ENCODE data around the gene C1orf115. TPM values are rescaled to one million over a fixed set of nuclear protein-coding genes. Genes with fewer than 3 reads are reported as not detected.

C1orf115 gene
- total and polyA plus RNA-seq, 7 donors, result 3.9 to 197 (median 8.9) TPM

DNA sequence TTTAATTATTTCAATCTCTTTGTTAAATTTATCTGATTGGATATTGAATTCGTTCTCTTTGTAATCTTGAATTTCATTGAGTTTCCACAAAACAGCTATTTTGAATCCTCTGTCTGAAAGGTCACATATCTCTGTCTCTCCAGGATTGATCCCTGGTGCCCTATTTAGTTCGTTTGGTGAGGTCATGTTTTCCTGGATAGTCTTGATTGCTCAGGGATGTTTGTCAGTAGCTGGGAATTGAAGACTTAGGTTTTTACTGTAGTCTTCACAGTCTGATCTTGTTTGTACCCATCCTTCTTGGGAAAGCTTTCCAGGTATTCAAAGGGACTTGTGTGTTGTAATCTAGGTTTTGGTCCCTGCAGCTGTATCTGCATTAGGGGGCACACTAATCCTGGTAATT, 51.2 kb downstream of the C1orf115 start:
- 59 to 61% methylated on average over 2 of the region's 2 CpGs for WGBS, 2 donors
- Histone ChIP-seq H3K27ac (no peak overlapping the region), H3K4me1 (no peaks in the 10 kb centered on the region), H3K36me3 (no peaks in the 10 kb centered on the region), H3K9me3 (no peaks in the 10 kb centered on the region), H3K4me3 (no peak overlapping the region), H3K27me3 (no peaks in the 10 kb centered on the region)
- DNase-seq, result no peak
- intact Hi-C loops (cut with DNase I), result loop anchor here (10.0 kb wide), 1 partner anchor 217 kb away; the partner anchor contains the start of gene MARK1
- TF ChIP-seq POLR2AphosphoS5 (IDR thresholded peaks at IDR 0.05), result no peak
- TF ChIP-seq, protein P1, sequence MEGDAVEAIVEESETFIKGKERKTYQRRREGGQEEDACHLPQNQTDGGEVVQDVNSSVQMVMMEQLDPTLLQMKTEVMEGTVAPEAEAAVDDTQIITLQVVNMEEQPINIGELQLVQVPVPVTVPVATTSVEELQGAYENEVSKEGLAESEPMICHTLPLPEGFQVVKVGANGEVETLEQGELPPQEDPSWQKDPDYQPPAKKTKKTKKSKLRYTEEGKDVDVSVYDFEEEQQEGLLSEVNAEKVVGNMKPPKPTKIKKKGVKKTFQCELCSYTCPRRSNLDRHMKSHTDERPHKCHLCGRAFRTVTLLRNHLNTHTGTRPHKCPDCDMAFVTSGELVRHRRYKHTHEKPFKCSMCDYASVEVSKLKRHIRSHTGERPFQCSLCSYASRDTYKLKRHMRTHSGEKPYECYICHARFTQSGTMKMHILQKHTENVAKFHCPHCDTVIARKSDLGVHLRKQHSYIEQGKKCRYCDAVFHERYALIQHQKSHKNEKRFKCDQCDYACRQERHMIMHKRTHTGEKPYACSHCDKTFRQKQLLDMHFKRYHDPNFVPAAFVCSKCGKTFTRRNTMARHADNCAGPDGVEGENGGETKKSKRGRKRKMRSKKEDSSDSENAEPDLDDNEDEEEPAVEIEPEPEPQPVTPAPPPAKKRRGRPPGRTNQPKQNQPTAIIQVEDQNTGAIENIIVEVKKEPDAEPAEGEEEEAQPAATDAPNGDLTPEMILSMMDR (IDR thresholded peaks at IDR 0.05), result no peak
- TF ChIP-seq POLR2A (IDR thresholded peaks at IDR 0.05), result no peak
- no peak for TF ChIP-seq EP300 (IDR thresholded peaks at IDR 0.05)

DNA sequence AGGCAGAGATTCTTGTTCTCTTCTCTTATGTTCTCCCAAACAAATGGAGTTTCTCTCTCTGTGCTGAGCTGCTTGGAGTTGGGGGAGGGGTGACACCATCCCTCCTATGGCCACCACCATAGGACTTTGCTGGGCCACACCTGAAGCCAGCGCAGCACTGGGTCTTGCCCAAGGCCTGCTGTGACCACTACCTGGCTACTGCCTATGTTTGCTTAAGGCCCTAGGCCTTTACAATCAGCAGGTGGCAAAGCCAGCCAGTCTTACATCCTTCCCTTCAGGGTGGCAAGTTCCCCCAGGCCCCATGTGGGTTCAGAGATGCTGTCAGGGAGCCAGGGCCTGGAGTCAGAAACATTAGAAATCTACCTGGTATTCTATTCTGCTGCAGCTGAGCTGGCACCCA, 51.7 kb downstream of the C1orf115 start:
- Histone ChIP-seq H3K36me3 (no peaks in the 10 kb centered on the region), H3K9me3 (no peaks in the 10 kb centered on the region), H3K27me3 (no peaks in the 10 kb centered on the region), H3K4me1 (peaks cover 0 to under 1% (median 0%) of the 10 kb centered on the region in 4 donors), H3K4me3 (no peak overlapping the region), H3K27ac (no peak overlapping the region)
- WGBS, 2 donors, result 95% methylated on average over 1 of the region's 1 CpG
- TF ChIP-seq, protein P1 (IDR thresholded peaks at IDR 0.05), result no peak
- TF ChIP-seq POLR2AphosphoS5 (IDR thresholded peaks at IDR 0.05) (no peak), EP300 (IDR thresholded peaks at IDR 0.05) (no peak), POLR2A (IDR thresholded peaks at IDR 0.05) (no peak)
- DNase-seq, result no peak
- intact Hi-C loops (cut with DNase I), result loop anchor here (10.0 kb wide), 1 partner anchor 217 kb away; the partner anchor contains the start of gene MARK1

DNA sequence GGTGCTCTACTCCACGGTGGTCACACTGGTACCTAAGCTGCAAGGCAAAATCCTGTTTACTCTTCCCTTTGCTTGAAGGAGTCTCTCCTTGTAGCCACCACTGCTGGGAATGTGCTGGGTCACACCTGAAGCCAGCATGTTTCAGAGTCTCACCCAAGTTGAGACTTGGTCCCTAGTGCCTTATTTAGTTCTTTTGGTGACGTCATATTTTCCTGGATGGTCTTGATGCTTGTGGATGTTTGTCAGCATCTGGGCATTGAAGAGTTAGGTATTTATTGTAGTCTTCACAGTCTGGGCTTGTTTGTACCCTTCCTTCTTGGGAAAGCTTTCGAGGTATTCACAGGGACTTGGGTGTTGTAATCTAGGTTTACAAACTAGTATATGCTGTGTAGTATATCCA, 52.4 kb downstream of the C1orf115 start:
- WGBS, 2 donors, result 92 to 96% methylated on average over 3 of the region's 3 CpGs
- Histone ChIP-seq H3K27me3 (no peaks in the 10 kb centered on the region), H3K36me3 (no peaks in the 10 kb centered on the region)

DNA sequence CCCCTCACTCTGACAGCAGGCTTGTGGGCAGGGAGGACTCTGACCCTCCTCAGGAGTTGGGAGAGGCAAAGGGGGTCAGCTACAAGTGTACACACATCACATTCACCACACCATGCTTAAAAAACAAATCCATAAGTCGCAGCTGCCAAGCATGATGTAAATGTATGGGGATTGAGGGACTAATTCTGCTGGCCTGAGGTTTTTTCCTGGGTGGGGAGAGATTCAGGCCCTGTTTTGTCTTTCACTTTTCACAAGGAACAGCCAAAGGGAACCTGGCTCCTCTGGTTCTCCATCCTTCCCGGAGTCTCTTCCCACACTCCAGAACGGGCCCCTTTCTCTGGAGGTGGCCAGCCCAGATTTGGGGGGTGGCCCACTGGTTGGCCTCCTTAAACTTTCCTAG, 56.7 kb downstream of the C1orf115 start:
- no peaks in the 10 kb centered on the region for H3K36me3 ChIP-seq
- H3K4me1 ChIP-seq, result peaks cover 0 to 40% (median 34%) of the 10 kb centered on the region in 4 donors
- no peak for DNase-seq
- H3K9me3 ChIP-seq, result no peaks in the 10 kb centered on the region
- H3K27me3 ChIP-seq, result no peaks in the 10 kb centered on the region
- peak overlapping the region in 3 of 4 donors; percentile 84 to 92 (median 89) for H3K27ac ChIP-seq
- WGBS, 2 donors, result 96 to 98% methylated on average over 3 of the region's 3 CpGs
- intact Hi-C loops (cut with DNase I), result loop anchor here (10.0 kb wide), 1 partner anchor 222 kb away; the partner anchor contains the start of gene MARK1
- TF ChIP-seq, protein P1 (IDR thresholded peaks at IDR 0.05), result no peak
- no peak for TF ChIP-seq POLR2AphosphoS5 (IDR thresholded peaks at IDR 0.05)
- TF ChIP-seq POLR2A (IDR thresholded peaks at IDR 0.05), result no peak
- TF ChIP-seq EP300 (IDR thresholded peaks at IDR 0.05), result no peak
- no peak overlapping the region for H3K4me3 ChIP-seq

More for the DNA sequence above, 52.4 kb downstream of the C1orf115 start:
- Histone ChIP-seq H3K4me1 (peaks cover 0 to 8% (median 4%) of the 10 kb centered on the region in 4 donors), H3K27ac (no peak overlapping the region), H3K9me3 (no peaks in the 10 kb centered on the region), H3K4me3 (no peak overlapping the region)
- TF ChIP-seq EP300 (IDR thresholded peaks at IDR 0.05), result no peak
- no peak for TF ChIP-seq POLR2A (IDR thresholded peaks at IDR 0.05)
- TF ChIP-seq, protein P1 (IDR thresholded peaks at IDR 0.05), result no peak
- no peak for TF ChIP-seq POLR2AphosphoS5 (IDR thresholded peaks at IDR 0.05)
- DNase-seq, result no peak
- intact Hi-C loops (cut with DNase I), result loop anchor here (10.0 kb wide), 1 partner anchor 218 kb away; the partner anchor contains the start of gene MARK1

Data from sigmoid colon (tissue), 7 donors.